Endometrial microvascular endothelial cells (primary cell): ENCODE results near the gene CIAO3. TPM values are rescaled to one million over a fixed set of nuclear protein-coding genes. Genes with fewer than 3 reads are reported as not detected.

Experiments
- in situ Hi-C: cut with HindIII; loops from 2 replicates; pipeline ENCODE4 v1.10.0; 2017; ENCODE audit warnings: low sequenced_read_pairs, low pct_unique_long_range_greater_than_20kb; ENCODE audit errors: inconsistent ontology term
- total RNA-seq: library from RNA; depleted of rRNA; stranded (reverse); fragments of >200 nt; gene quantifications from one replicate; pipeline ENCODE4 v1.2.3, GENCODE V29; 2015; ENCODE audit errors: inconsistent ontology term

Gene CIAO3
- total RNA-seq, 1 donor from 2014 or later: 34.5 TPM

DNA sequence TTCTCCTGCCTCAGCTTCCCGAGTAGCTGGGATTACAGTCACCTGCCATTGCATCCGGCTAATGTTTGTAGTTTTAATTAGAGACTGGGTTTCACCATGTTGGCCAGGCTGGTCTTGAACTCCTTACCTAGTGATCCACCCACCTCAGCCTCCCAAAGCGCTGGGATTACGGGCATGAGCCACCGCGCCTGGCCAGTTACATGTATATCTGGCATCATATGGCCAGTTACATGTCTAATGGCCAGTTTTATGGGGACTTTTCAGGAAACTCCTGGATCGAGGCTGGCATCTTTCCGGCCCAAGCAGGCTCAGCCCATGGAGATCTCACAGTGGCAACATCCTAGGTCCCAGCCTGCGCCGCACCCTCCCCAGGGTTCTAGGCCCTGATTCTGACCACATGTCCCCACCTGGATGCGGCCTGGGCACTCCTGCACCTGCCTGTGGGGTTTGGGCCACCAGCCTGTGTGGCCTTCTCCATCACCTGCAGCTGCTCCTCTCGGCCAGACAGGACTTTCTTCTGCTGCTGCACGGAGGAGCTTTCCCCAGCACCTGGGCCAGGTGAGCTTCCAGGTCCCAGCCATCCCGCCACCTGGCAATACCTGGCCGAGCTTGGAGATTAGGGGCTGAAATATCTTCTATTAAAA is 1.3 kb upstream of the CIAO3 start:
- in situ Hi-C loops: no loop called here

DNA sequence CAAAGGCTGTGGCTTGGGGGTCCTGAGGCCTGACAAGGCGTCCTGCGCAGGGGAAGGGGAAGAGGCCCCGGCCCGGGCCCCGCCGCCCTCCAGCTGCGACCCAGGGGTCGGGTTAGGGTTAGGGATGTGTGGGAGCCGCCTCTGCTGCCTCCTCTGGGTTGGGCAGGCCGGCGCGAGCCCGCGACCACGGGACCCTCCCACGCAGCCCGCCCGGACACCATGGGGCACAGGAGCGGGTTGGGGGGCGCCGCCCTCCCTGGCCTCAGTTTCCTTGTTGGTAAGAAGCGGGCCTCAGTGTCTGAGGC is 386 bp downstream of the CIAO3 start:
- in situ Hi-C loops: no loop called here

- in situ Hi-C loops: no loop called here
These were observed 988 bp downstream of the CIAO3 start for GRCh38 chr16:739560-740458.

DNA sequence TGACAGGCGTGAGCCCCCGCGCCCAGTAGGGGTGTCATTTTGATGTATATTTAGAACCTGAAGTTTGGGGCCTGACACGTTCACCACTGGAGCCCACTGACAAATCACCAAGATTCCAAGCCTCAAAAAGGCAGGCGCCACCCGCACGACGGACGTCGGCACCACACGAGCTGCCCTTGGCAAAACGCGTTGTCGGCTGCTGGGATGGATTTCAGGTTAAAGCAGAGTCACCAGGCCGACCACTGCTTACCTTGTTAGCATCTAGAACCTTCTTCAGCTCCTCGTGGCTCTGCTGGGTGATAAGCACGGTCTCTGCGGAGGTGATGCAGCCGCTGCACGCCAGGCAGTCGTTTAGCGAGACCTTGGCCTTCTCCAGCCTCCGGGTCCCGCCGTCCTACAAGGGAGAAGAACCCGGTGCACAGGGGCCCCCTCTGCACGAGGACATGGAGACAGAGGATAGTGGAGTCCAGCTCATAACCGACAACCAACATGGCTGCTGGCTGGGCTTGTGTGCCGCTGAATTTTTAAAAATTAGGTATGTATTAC is 3.8 kb downstream of the CIAO3 start:
- in situ Hi-C loops: no loop called here

DNA sequence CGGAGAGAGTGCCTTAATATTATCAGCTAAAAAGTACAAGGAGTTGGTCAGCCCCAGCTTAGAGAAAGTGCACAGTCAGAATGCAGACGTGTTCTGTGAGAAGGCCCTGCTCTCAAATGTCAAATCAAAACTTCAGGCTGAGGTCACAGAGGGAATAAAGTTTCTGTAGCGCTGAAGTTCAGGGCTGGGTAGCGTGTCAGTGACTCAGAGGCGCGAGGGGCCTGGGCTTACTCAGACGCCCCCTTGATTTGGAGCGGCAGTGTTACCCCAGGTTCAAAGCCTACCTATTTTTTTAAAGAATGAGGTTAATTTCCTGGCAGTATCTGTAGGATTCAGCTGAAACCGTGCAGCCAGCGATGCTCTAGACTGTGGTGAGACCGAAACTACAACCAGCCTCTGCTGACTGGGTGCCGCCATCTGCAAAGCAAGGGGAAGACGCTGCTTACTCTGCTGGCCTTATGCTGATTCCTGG is 4.8 kb downstream of the CIAO3 start:
- in situ Hi-C loops: no loop called here

- in situ Hi-C loops: no loop called here
These were observed 5.6 kb downstream of the CIAO3 start for GRCh38 chr16:734981-735881.

GRCh38 chr16:734208-734980 is 6.4 kb downstream of the CIAO3 start:
- in situ Hi-C loops: no loop called here

GRCh38 chr16:733382-734207 is 7.2 kb downstream of the CIAO3 start:
- in situ Hi-C loops: no loop called here

DNA sequence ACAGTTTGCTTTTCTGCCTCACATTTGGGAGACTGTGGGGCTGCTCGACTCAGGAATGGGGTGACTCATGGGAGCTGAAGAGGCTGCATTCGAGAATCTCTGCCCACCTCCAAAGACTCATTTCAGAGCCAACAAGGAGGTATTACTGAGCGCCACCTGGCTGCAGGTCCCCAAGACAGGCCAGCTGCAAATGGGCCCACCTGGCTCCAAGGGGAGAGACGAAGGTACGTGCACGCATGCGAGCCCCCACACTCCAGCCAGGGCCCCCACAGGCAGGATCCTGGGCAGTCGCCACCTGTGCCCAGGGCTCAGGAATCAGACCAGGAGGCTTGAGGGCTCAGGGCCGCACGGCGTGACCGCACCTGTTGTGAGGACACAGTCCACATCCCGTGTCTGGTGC is 7.9 kb downstream of the CIAO3 start:
- in situ Hi-C loops: no loop called here

DNA sequence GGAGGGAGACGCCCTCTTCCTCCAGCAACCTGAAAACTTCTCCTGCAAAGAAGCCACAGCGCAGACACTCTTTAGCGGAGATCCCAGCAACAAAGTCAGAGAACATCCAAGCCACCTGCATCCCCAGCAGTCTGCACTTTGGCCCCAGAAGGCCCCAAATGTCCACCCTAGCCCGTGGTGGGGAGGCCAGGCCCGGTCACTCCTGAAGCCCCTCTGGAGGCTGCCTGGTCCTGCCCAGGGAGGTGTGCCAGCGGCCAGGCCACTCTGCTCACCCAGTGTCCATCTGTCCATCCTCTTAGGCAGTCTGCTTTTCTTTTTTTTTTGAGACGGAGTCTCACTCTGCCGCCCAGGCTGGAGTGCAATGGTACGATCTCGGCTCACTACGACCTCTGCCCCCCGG is 8.5 kb downstream of the CIAO3 start:
- in situ Hi-C loops: no loop called here

DNA sequence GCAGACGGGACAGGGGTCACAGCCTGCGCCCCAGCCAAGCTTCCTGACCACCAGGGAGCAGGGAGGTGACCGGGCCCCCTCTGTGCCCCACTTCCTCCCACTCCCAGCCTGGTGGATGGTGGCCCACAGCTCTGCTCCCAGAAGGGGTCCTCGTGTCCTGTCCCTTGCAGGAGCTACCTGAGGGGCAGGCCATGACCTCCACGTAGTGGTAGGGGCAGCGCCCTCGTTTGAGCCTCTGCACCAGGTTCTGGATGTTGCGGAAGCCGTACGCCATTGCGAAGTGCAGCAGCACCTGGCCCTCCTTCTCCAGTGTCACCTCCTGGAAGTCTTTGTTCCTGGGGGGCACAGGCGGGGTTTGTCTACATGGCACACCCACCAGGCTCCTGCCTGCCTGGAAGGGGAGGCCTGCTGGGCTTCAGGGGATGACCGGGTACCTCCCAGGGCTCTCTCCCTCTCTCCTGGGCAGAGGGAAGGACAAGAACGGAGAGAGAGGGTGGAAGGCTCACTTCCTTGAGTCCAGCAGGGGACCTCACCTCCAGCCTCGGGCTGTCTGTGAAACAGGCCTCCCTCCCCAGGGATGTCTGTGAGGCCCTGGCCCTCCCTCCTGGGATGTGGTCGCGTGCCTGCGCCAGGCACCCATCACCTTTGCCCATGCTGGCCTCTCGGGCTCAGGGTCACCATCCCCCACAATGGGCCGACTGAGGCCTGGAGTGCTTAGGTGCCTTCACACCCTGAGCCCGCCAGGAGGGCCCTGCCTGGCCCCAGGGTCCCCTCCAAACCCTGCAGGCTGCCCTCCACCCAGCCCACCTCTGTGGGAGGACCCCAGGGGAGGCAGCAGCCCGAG is 9.9 kb downstream of the CIAO3 start:
- in situ Hi-C loops: no loop called here

- in situ Hi-C loops: no loop called here
These were observed 10.8 kb downstream of the CIAO3 start for GRCh38 chr16:729768-730665.

- in situ Hi-C loops: no loop called here
These were observed 11.7 kb downstream of the CIAO3 start for GRCh38 chr16:728890-729744.

- in situ Hi-C loops: no loop called here
These were observed 12.5 kb downstream of the CIAO3 start for GRCh38 chr16:728131-728889.
